PC-9 (cell line): ENCODE data around the gene ABLIM2. TPM values are rescaled to one million over a fixed set of nuclear protein-coding genes. Genes with fewer than 3 reads are reported as not detected.

Experiments
- BruUV-seq: library from RNA; stranded (reverse); fragments of 400-500 nt; replicated peaks from 2 replicates; lab custom pipeline; 2021; lab: Mats Ljungman, UMichigan
- CTCF ChIA-PET: fragments of 300-600 bp; sonication (Branson Sonifier 250); formaldehyde crosslinking; loops from one replicate; lab custom pipeline; 2022; ENCODE audit warnings: antibody characterized with exemption; lab: Charles Lee
- POLR2A ChIA-PET: fragments of 300-600 bp; sonication (Branson Sonifier 250); formaldehyde crosslinking; loops from one replicate; lab custom pipeline; 2022; ENCODE audit warnings: antibody characterized with exemption; ENCODE audit not compliant: unreplicated experiment; lab: Charles Lee
- DNase-seq, 2 experiments: peaks; one replicate each; pipeline versions ENCODE4 v3.0.0 to v3.0.0-alpha.2; 2015 to 2022; ENCODE audit warnings: mixed read lengths in 1 of 2
- H2AFZ ChIP-seq: fragments of 200-600 bp; sonication (generic); 2 replicates; pipeline ENCODE4 v1.8.1; 2017; ENCODE audit warnings: antibody characterized with exemption
- H3F3A ChIP-seq: fragments of 200-600 bp; sonication (generic); 2 replicates; pipeline ENCODE4 v1.8.1; 2017; ENCODE audit warnings: antibody characterized with exemption, mild to moderate bottlenecking, low read depth; ENCODE audit not compliant: insufficient read depth
- H3K27ac ChIP-seq: fragments of 200-600 bp; sonication (generic); 2 replicates; pipeline ENCODE4 v1.6.1; 2016; ENCODE audit warnings: mixed run types
- H3K27me3 ChIP-seq: fragments of 200-600 bp; sonication (generic); 2 replicates; pipeline ENCODE4 v1.6.1; 2016; ENCODE audit warnings: low read depth, mixed run types; ENCODE audit not compliant: insufficient read depth
- H3K36me3 ChIP-seq: fragments of 200-600 bp; sonication (generic); 2 replicates; pipeline ENCODE4 v1.6.1; 2016; ENCODE audit warnings: low read depth, mixed run types
- H3K4me1 ChIP-seq: fragments of 200-600 bp; sonication (generic); replicated peaks from 2 replicates; pipeline ENCODE4 v1.6.1; 2016; ENCODE audit warnings: mixed run types; ENCODE audit not compliant: insufficient read depth
- H3K4me2 ChIP-seq: fragments of 200-600 bp; sonication (generic); 2 replicates; pipeline ENCODE4 v1.6.1; 2017; ENCODE audit warnings: mixed run types
- H3K4me3 ChIP-seq: fragments of 200-600 bp; sonication (generic); 2 replicates; pipeline ENCODE4 v1.6.1; 2016; ENCODE audit warnings: mixed run types
- H3K79me2 ChIP-seq: fragments of 200-600 bp; sonication (generic); 2 replicates; pipeline ENCODE4 v1.6.1; 2017; ENCODE audit warnings: low read depth, mixed run types
- H3K9me2 ChIP-seq: fragments of 200-600 bp; sonication (generic); 2 replicates; pipeline ENCODE4 v1.8.1; 2017; ENCODE audit warnings: mild to moderate bottlenecking; ENCODE audit not compliant: insufficient read depth
- H3K9me3 ChIP-seq: fragments of 200-600 bp; sonication (generic); 2 replicates; pipeline ENCODE4 v1.8.1; 2016; ENCODE audit warnings: low read depth; ENCODE audit not compliant: insufficient read depth
- H4K20me1 ChIP-seq: fragments of 200-600 bp; sonication (generic); 2 replicates; pipeline ENCODE4 v1.8.1; 2017; ENCODE audit not compliant: insufficient read depth
- EZH2 ChIP-seq: fragments of 200-600 bp; sonication (generic); IDR thresholded peaks from 2 replicates; pipeline ENCODE4 v1.8.0; 2017; ENCODE audit warnings: antibody characterized with exemption, low read depth
- intact Hi-C: fragments of 100-400 bp; cut with micrococcal nuclease; formaldehyde crosslinking; loops from one replicate; pipeline ENCODE4 v1.10.0; 2022; ENCODE audit not compliant: unreplicated experiment
- total RNA-seq: library from RNA; stranded (reverse); gene quantifications from 2 replicates; pipeline ENCODE4 v1.2.3, GENCODE V29; 2021
- TF ChIP-seq, protein P1 (sequence below): fragments of 200-600 bp; sonication (generic); conservative IDR thresholded peaks from 2 replicates; pipeline ENCODE4 v1.6.1; 2017; ENCODE audit warnings: mixed run types, antibody characterized with exemption, mild to moderate bottlenecking, moderate library complexity

Gene ABLIM2
- total RNA-seq, 1 experiment from 2014 or later: 1.6 TPM

DNA sequence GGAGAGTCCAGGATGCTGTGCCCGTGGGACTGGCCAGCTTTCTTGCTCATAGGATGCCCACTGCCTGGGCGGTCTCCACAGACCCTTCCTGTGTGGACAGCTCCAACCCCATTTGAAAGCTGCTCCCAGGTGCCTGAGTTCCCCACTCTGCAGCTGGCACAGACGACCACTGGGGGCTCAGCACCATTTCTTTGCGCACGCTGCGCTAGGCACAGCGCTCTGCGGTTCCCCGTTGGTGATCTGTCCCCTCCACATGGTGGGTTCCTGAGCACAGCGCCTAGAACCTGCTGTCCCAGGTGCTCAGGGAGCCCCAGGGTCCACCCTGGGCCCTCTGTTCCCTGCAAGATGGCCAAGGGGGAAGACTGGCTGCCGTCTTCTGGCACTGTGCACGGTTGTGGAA lies 173.5 kb downstream of the ABLIM2 start:
- TF ChIP-seq, protein P1, sequence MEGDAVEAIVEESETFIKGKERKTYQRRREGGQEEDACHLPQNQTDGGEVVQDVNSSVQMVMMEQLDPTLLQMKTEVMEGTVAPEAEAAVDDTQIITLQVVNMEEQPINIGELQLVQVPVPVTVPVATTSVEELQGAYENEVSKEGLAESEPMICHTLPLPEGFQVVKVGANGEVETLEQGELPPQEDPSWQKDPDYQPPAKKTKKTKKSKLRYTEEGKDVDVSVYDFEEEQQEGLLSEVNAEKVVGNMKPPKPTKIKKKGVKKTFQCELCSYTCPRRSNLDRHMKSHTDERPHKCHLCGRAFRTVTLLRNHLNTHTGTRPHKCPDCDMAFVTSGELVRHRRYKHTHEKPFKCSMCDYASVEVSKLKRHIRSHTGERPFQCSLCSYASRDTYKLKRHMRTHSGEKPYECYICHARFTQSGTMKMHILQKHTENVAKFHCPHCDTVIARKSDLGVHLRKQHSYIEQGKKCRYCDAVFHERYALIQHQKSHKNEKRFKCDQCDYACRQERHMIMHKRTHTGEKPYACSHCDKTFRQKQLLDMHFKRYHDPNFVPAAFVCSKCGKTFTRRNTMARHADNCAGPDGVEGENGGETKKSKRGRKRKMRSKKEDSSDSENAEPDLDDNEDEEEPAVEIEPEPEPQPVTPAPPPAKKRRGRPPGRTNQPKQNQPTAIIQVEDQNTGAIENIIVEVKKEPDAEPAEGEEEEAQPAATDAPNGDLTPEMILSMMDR: no peak
- no peak for TF ChIP-seq EZH2

DNA sequence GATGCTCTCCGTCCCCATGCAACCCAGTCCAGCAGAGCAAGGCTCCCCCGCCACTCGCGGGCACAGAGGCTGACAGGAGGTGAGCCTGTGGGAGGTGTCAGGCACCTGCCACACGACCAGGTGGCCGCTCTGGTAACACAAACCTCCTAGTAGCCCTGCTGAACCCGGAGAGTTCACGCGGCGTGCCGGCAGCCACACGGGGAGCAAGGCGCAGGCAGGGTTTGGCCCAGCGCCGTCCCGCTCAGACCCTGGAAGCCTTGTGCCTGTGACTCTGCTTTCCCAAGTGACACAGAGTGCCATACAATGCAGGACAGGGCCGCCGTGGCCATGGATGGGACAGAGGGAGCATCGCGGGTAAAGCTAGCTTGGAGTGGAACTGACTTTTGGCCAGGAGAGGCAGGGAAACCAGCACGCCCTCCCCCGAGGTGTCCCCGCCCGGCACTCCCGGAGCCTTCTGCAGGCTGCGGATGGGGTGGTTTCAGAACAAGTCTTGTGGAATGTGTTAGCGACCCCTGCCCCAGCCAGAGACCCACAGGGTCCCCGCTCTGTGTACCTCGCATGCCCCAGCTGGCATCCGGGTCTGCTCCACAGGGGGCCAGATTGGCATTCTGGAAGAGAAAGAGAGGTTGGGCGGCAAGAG lies 174.2 kb downstream of the ABLIM2 start:
- BruUV-seq: no TSS peak
- POLR2A ChIA-PET: no interaction called here

More for the DNA sequence above, 173.5 kb downstream of the ABLIM2 start:
- intact Hi-C loops: loop anchor here (5.0 kb wide), 1 partner anchor 223 kb away; no protein-coding TSS in a partner anchor
- H3K36me3 ChIP-seq: no peaks in the 10 kb centered on the region
- POLR2A ChIA-PET: no interaction called here
- no peak overlapping the region for H2AFZ ChIP-seq
- no peaks in the 10 kb centered on the region for H4K20me1 ChIP-seq
- H3K4me1 ChIP-seq: peaks cover 20% of the 10 kb centered on the region
- no peaks in the 10 kb centered on the region for H3K79me2 ChIP-seq
- no peak overlapping the region for H3K4me3 ChIP-seq
- H3K27me3 ChIP-seq: no peaks in the 10 kb centered on the region
- H3K9me3 ChIP-seq: no peaks in the 10 kb centered on the region
- CTCF ChIA-PET: no interaction called here
- DNase-seq: no peak
- BruUV-seq: no TSS peak
- H3K27ac ChIP-seq: no peak overlapping the region
- H3K9me2 ChIP-seq: no peaks in the 10 kb centered on the region
- H3K4me2 ChIP-seq: no peak overlapping the region
- peaks cover 12% of the 10 kb centered on the region; the same call in 1 of the 2 replicates for H3F3A ChIP-seq

DNA sequence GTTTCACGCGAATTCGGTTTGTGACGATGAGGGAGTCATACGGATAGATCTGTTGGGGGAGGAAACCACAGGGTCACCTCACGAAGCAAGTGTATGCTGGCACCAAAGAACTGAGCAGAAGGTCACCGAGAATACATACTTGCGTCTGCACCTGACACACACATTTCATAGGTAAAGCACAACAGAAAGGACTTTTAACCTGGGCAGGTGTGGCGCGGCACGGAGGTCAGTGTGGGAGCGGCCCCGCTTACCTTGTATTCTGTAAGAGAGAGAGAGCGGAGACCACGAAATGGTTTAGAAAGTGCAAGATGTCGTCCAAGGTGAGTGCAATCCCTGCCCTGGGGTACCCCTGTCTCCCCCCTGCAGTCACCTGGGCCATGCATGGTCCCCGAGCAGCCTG lies 175.3 kb downstream of the ABLIM2 start:
- no peak for TF ChIP-seq EZH2
- TF ChIP-seq, protein P1: no peak
- no peaks in the 10 kb centered on the region for H4K20me1 ChIP-seq
- no peaks in the 10 kb centered on the region for H3K9me3 ChIP-seq
- CTCF ChIA-PET: no interaction called here
- H3K79me2 ChIP-seq: no peaks in the 10 kb centered on the region
- POLR2A ChIA-PET: no interaction called here
- no peak overlapping the region for H3K27ac ChIP-seq
- no peaks in the 10 kb centered on the region for H3K27me3 ChIP-seq
- H3K4me1 ChIP-seq: peaks cover 30% of the 10 kb centered on the region
- no peaks in the 10 kb centered on the region for H3K9me2 ChIP-seq
- no peak overlapping the region for H3K4me3 ChIP-seq
- no peak for DNase-seq
- intact Hi-C loops: no loop called here
- no peak overlapping the region for H3K4me2 ChIP-seq
- H3F3A ChIP-seq: peaks cover 28% of the 10 kb centered on the region
- BruUV-seq: no TSS peak
- H2AFZ ChIP-seq: no peak overlapping the region
- no peaks in the 10 kb centered on the region for H3K36me3 ChIP-seq

More for the DNA sequence above, 174.2 kb downstream of the ABLIM2 start:
- Histone ChIP-seq H3K27ac (no peak overlapping the region), H3K79me2 (no peaks in the 10 kb centered on the region), H3K9me3 (no peaks in the 10 kb centered on the region), H3K4me2 (no peak overlapping the region), H3K4me3 (no peak overlapping the region), H2AFZ (no peak overlapping the region), H3K36me3 (no peaks in the 10 kb centered on the region), H3K27me3 (no peaks in the 10 kb centered on the region), H4K20me1 (no peaks in the 10 kb centered on the region), H3K9me2 (no peaks in the 10 kb centered on the region), H3F3A (peaks cover 19% of the 10 kb centered on the region; the same call in 1 of the 2 replicates), H3K4me1 (peaks cover 26% of the 10 kb centered on the region)
- intact Hi-C loops: no loop called here
- CTCF ChIA-PET: no interaction called here
- no peak for DNase-seq
- TF ChIP-seq EZH2: no peak
- TF ChIP-seq, protein P1: no peak
